ENCODE results near the gene KDM6A.
"Not testable (repeated sequence)": the region's sequence is repeated elsewhere in the genome, so short reads cannot be mapped to it uniquely, and the experiment has no call there.

KDM6A gene

DNA sequence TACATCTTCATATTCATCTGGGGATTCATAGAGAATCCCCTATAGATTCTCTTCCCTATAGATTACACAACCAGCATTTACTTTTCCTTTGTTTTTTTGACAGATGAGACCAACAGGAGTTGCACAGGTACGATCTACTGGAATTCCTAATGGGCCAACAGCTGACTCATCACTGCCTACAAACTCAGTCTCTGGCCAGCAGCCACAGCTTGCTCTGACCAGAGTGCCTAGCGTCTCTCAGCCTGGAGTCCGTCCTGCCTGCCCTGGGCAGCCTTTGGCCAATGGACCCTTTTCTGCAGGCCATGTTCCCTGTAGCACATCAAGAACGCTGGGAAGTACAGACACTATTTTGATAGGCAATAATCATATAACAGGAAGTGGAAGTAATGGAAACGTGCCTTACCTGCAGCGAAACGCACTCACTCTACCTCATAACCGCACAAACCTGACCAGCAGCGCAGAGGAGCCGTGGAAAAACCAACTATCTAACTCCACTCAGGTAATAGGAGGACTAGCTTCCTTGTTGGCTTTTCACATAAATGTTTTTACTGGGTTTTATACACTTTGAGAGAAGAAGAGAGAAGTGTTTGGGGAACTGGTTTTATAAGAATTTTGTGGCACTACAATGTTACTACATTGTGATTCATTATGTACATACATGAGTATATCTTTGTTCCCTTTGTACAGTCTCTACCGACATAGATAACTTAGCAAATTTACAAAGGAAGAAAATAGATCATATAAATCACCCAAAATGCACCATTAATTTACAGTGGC, 190.5 kb downstream of the KDM6A start:
- TF ChIP-seq, protein P1, sequence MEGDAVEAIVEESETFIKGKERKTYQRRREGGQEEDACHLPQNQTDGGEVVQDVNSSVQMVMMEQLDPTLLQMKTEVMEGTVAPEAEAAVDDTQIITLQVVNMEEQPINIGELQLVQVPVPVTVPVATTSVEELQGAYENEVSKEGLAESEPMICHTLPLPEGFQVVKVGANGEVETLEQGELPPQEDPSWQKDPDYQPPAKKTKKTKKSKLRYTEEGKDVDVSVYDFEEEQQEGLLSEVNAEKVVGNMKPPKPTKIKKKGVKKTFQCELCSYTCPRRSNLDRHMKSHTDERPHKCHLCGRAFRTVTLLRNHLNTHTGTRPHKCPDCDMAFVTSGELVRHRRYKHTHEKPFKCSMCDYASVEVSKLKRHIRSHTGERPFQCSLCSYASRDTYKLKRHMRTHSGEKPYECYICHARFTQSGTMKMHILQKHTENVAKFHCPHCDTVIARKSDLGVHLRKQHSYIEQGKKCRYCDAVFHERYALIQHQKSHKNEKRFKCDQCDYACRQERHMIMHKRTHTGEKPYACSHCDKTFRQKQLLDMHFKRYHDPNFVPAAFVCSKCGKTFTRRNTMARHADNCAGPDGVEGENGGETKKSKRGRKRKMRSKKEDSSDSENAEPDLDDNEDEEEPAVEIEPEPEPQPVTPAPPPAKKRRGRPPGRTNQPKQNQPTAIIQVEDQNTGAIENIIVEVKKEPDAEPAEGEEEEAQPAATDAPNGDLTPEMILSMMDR (IDR thresholded peaks at IDR 0.05; ENCODE audit: low read depth, low read length, missing control alignments): no peak
- H3K4me3 ChIP-seq (replicated peaks; ENCODE audit: low read depth, low read length): no peak overlapping the region
- no peak for DNase-seq (ENCODE audit: extremely low read depth, low read depth)

DNA sequence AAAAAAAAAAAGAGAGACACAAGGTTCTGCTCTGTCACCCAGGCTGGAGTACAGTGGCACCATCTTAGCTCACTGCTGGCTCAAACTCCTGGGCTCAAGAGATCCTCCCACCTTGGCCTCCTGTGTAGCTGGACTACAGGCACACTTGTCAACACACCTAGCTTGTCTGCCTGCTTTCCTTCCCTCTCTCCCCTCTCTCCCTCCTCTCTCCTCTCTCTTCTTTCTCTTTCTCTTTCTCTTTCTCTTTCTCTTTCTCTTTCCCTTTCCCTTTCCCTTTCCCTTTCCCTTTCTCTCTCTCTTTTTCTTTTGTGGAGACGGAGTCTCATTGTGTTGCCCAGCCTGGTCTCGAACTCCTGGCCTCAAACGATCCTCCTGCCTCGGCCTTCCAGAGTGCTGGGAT, 195.6 kb downstream of the KDM6A start:
- DNase-seq (ENCODE audit: extremely low read depth, low read depth): no peak
- no peak overlapping the region for H3K4me3 ChIP-seq (replicated peaks; ENCODE audit: low read depth, low read length)
- TF ChIP-seq, protein P1 (IDR thresholded peaks at IDR 0.05; ENCODE audit: low read depth, low read length, missing control alignments): no peak

DNA sequence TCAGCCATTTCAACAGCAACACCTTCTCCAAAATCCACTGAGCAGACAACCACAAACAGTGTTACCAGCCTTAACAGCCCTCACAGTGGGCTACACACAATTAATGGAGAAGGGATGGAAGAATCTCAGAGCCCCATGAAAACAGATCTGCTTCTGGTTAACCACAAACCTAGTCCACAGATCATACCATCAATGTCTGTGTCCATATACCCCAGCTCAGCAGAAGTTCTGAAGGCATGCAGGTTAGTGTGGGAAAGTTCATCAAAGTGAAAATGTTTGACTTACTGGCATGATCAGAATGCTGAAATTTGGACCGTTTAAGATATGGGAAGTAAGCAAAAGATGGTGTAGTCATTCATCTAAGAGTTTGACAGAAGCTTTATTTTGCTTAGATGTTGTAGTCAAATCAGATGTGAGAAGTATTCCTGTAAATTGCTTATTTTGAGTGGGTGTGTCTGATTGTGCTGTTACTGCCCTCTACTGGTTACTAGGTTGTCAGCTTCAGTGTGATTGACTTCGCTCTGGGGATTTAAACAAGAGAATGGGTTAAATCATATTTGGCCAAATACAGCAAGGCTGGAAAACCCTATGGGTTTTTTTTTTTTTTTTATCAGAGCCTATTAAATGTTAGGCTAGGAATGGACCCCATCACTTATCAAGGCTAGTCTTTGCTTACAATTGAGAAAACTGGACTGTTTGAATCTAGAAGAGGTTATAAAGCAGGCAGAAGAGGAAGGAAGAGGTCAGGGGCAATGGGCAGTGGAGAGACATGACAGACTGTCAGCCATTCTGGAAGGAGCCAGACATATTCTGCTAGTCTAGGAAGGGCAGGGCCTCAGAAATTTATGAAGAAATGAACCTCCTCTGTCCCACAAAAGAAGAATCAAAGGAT, 197.4 kb downstream of the KDM6A start:
- DNase-seq (ENCODE audit: extremely low read depth, low read depth): peak; percentile 14
- H3K4me3 ChIP-seq (replicated peaks; ENCODE audit: low read depth, low read length): no peak overlapping the region
- TF ChIP-seq, protein P1 (IDR thresholded peaks at IDR 0.05; ENCODE audit: low read depth, low read length, missing control alignments): peak; percentile 50

DNA sequence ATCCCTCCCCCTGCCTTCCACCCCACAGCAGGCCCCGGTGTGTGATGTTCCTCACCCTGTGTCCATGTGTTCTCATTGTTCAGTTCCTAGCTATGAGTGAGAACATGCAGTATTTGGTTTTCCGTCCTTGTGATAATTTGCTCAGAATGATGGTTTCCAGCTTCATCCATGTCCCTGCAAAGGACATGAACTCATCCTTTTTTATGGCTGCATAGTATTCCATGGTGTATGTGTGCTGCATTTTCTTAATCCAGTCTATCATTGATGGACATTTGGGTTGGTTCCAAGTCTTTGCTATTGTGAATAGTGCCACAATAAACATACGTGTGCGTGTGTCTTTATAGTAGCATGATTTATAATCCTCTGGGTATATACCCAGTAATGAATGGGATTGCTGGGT, 200.0 kb downstream of the KDM6A start:
- DNase-seq (ENCODE audit: extremely low read depth, low read depth); H3K4me3 ChIP-seq (replicated peaks; ENCODE audit: low read depth, low read length): not testable (repeated sequence)

DNA sequence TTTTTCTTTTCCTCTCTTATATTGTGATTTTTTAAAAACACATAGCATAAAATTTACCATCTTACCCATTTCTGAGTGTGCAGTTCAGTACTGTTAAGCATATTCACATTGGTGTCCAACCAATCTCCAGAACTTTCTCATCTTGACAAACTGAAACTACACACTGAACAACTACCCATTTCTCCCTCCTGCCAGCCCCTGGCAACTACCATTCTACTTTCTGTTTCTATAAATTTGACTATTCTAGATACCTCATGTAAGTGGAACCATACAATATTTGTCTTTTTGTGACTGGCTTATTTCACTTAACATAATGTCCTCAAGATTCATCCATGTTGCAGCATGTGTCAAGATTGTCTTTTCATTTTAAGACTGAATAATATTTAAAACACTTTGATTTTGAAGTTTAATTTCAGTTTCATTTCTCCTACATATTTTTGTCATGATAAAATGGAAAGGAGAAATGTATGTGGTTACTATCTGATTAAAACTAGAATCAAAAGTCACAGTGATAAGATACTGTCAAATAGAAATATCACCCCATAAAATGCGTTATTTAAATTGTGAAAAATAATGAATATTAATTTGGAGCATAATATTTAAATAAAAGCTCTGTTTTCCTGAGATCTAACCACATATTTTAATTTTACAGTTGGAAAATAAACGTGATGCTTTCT, 204.9 kb downstream of the KDM6A start:
- no peak for DNase-seq (ENCODE audit: extremely low read depth, low read depth)
- TF ChIP-seq, protein P1 (IDR thresholded peaks at IDR 0.05; ENCODE audit: low read depth, low read length, missing control alignments): no peak
- no peak overlapping the region for H3K4me3 ChIP-seq (replicated peaks; ENCODE audit: low read depth, low read length)

DNA sequence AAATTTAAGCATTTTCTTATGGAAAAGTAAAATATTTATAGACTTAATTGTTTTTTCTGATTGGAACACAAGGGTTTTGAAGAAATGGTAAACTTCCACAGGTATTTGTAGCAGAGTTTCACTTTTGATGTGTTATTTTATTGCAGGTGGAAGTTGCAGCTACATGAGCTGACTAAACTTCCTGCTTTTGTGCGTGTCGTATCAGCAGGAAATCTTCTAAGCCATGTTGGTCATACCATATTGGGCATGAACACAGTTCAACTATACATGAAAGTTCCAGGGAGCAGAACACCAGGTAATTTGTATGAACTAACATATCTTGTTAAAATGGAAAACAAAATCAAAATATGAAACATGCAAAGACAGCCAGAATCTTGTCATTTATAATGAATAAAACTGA, 210.3 kb downstream of the KDM6A start:
- no peak overlapping the region for H3K4me3 ChIP-seq (replicated peaks; ENCODE audit: low read depth, low read length)
- TF ChIP-seq, protein P1 (IDR thresholded peaks at IDR 0.05; ENCODE audit: low read depth, low read length, missing control alignments): no peak
- no peak for DNase-seq (ENCODE audit: extremely low read depth, low read depth)

DNA sequence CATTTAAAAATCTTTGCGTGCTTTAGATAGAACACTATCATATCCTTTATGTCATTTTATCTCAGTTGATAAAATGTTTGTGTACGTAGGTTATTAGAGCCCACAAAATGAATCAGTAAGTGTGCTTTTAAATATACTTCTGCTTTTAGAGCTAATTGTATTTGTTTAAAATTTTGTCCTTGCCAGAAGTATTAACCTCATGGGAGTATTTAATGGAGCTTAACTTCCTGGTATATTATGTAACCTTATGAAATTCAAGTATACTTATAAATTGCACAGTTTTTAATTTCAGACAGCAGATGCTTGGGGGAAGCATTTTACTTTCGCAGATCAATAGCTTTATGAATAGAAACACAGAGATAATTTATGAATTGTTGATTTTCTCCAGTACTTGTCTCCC, 237.5 kb downstream of the KDM6A start:
- DNase-seq (ENCODE audit: extremely low read depth, low read depth): no peak
- TF ChIP-seq, protein P1 (IDR thresholded peaks at IDR 0.05; ENCODE audit: low read depth, low read length, missing control alignments): no peak

More for the DNA sequence above, 237.5 kb downstream of the KDM6A start:
- no peak overlapping the region for H3K4me3 ChIP-seq (replicated peaks; ENCODE audit: low read depth, low read length)

Data from HFF-Myc (cell line).